Activated CD8-positive, alpha-beta memory T cell treated with anti-CD3 and anti-CD28 coated beads, Interleukin-2, amount 50 U/mL, for 1 hour (primary cell): ENCODE measurements around the gene PHAF1.

ENCODE experiments used
- DNase-seq: peaks from one replicate; pipeline ENCODE4 v3.0.0-alpha.2; 2020; ENCODE audit errors: extremely low read depth

Gene PHAF1

GRCh38 chr16:67147437-67148140 lies 37.8 kb downstream of the PHAF1 start:
- no peak for DNase-seq

- no peak for DNase-seq
These were observed 38.5 kb downstream of the PHAF1 start for GRCh38 chr16:67148221-67148620.

- DNase-seq: no peak
These were observed 39.0 kb downstream of the PHAF1 start for GRCh38 chr16:67148656-67149275.

- DNase-seq: no peak
These were observed 39.7 kb downstream of the PHAF1 start for GRCh38 chr16:67149276-67150046.

GRCh38 chr16:67150047-67150832 lies 40.5 kb downstream of the PHAF1 start:
- no peak for DNase-seq

- DNase-seq: no peak
These were observed 41.2 kb downstream of the PHAF1 start, which contains the start of gene B3GNT9 for GRCh38 chr16:67150833-67151396. TSS of gene B3GNT9 (minus strand) at chr16:67150998. CDS start at chr16:67150485, 513 bp downstream.

- no peak for DNase-seq
These were observed 41.8 kb downstream of the PHAF1 start for GRCh38 chr16:67151431-67152097.

- no peak for DNase-seq
These were observed 45.0 kb downstream of the PHAF1 start for GRCh38 chr16:67154578-67155294.

GRCh38 chr16:67155295-67156142 lies 45.8 kb downstream of the PHAF1 start:
- no peak for DNase-seq

GRCh38 chr16:67156143-67156844 lies 46.6 kb downstream of the PHAF1 start:
- DNase-seq: no peak

GRCh38 chr16:67157106-67157748 lies 47.5 kb downstream of the PHAF1 start:
- DNase-seq: no peak

- DNase-seq: no peak
These were observed 48.3 kb downstream of the PHAF1 start for GRCh38 chr16:67157892-67158635.

GRCh38 chr16:67158637-67159600 lies 49.2 kb downstream of the PHAF1 start:
- DNase-seq: no peak

- DNase-seq: no peak
These were observed 51.9 kb downstream of the PHAF1 start for GRCh38 chr16:67161595-67162058.

GRCh38 chr16:67162506-67163163 lies 52.9 kb downstream of the PHAF1 start:
- no peak for DNase-seq
